ENCODE results near the gene ARHGEF40.

DNA sequence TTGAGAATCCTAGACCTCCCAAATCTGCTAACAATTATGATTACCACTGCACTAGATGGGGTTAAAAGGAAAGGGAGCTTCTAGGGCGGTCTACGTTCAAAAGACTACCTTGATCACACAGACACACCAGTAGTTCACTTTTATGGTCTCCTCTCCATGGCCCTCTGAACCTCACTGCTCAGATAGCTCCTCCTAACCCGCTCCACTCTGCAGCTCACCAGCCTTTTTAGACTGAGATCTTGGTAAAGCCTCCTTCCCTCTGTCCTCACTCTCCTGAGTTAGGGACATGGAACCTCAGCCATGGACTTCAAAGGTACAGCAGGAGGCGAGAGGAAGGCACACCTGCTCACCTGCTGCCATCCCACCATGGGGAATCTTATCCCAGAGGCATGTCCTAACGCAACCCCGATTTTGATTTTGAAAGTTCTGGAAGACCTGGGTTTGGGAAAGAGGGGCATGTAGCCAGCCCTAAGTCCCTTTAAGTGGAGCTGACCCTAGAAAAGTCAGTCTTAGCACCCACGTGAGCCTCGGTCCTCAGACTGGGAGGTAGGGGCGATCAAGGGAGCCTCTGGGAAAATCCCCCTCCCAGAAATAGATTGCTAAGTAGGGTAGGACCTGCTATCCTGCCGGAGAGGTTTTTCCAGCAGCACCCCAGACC, 27.0 kb downstream of the ARHGEF40 start:
- TF ChIP-seq, protein P1, sequence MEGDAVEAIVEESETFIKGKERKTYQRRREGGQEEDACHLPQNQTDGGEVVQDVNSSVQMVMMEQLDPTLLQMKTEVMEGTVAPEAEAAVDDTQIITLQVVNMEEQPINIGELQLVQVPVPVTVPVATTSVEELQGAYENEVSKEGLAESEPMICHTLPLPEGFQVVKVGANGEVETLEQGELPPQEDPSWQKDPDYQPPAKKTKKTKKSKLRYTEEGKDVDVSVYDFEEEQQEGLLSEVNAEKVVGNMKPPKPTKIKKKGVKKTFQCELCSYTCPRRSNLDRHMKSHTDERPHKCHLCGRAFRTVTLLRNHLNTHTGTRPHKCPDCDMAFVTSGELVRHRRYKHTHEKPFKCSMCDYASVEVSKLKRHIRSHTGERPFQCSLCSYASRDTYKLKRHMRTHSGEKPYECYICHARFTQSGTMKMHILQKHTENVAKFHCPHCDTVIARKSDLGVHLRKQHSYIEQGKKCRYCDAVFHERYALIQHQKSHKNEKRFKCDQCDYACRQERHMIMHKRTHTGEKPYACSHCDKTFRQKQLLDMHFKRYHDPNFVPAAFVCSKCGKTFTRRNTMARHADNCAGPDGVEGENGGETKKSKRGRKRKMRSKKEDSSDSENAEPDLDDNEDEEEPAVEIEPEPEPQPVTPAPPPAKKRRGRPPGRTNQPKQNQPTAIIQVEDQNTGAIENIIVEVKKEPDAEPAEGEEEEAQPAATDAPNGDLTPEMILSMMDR (conservative IDR thresholded peaks at IDR 0.05) = no peak
- no peak for TF ChIP-seq ZFX (IDR thresholded peaks at IDR 0.05)
